Hindlimb muscle (tissue), 1 donor: ENCODE measurements around the gene HYPK. TPM values are rescaled to one million over a fixed set of nuclear protein-coding genes. Genes with fewer than 3 reads are reported as not detected.
"Not testable (repeated sequence)": the region's sequence is repeated elsewhere in the genome, so short reads cannot be mapped to it uniquely, and the experiment has no call there.

ENCODE experiments used
- DNase-seq: peaks from one replicate; pipeline ENCODE4 v3.0.0-alpha.2; 2013
- polyA plus RNA-seq: library from polyadenylated mRNA; unstranded; fragments of 120-200 nt; gene quantifications from one replicate; pipeline ENCODE4 v1.2.1, GENCODE V29; 2013; ENCODE audit not compliant: insufficient read length

The HYPK gene
- polyA plus RNA-seq, 1 donor, result 12.8 TPM

GRCh38 chr15:43795997-43796396 is 4.4 kb upstream of the HYPK start:
- DNase-seq, result no peak

- DNase-seq, result no peak
These were observed 3.8 kb upstream of the HYPK start for GRCh38 chr15:43796566-43796965.

- no peak for DNase-seq
These were observed 1.0 kb upstream of the HYPK start for GRCh38 chr15:43799209-43799944.

- no peak for DNase-seq
These were observed 484 bp upstream of the HYPK start, which contains the start of gene SERINC4 for GRCh38 chr15:43799945-43800285. SERINC4 (minus strand) TSS chr15:43800220; CDS start chr15:43799986, 234 bp downstream.

GRCh38 chr15:43802676-43803075 is 2.3 kb downstream of the HYPK start:
- not testable (repeated sequence) for DNase-seq

- DNase-seq, result no peak
These were observed 8.1 kb downstream of the HYPK start for GRCh38 chr15:43808435-43808950.

- no peak for DNase-seq
These were observed 8.7 kb downstream of the HYPK start for GRCh38 chr15:43808960-43809678.

- not testable (repeated sequence) for DNase-seq
These were observed 14.7 kb downstream of the HYPK start for GRCh38 chr15:43815064-43815463.

GRCh38 chr15:43821505-43821904 is 21.1 kb downstream of the HYPK start:
- no peak for DNase-seq

GRCh38 chr15:43824302-43825246 is 24.2 kb downstream of the HYPK start, which contains the start of gene MFAP1:
MFAP1 (minus strand) TSS chr15:43824690; CDS start chr15:43824569, 121 bp downstream.
- DNase-seq, result peak; percentile 95

GRCh38 chr15:43825305-43825704 is 24.9 kb downstream of the HYPK start:
- DNase-seq, result not testable (repeated sequence)

- DNase-seq, result no peak
These were observed 25.7 kb downstream of the HYPK start for GRCh38 chr15:43826029-43826507.

GRCh38 chr15:43826508-43827341 is 26.3 kb downstream of the HYPK start, which contains the start of gene WDR76:
WDR76 (plus strand) TSS chr15:43827002; CDS start chr15:43827033, 31 bp downstream.
- peak; percentile 85 for DNase-seq

GRCh38 chr15:43828061-43828657 is 27.8 kb downstream of the HYPK start:
- DNase-seq, result peak; percentile 32

GRCh38 chr15:43829951-43830540 is 29.6 kb downstream of the HYPK start:
- DNase-seq, result not testable (repeated sequence)

GRCh38 chr15:43830691-43831275 is 30.4 kb downstream of the HYPK start:
- not testable (repeated sequence) for DNase-seq

- DNase-seq, result not testable (repeated sequence)
These were observed 31.2 kb downstream of the HYPK start for GRCh38 chr15:43831519-43832052.

GRCh38 chr15:43832485-43832884 is 32.1 kb downstream of the HYPK start:
- not testable (repeated sequence) for DNase-seq

GRCh38 chr15:43845421-43845820 is 45.0 kb downstream of the HYPK start:
- DNase-seq, result no peak

GRCh38 chr15:43851251-43851650 is 50.9 kb downstream of the HYPK start:
- no peak for DNase-seq
